GM23338 (cell line): ENCODE data around the gene IGFL3. TPM values are rescaled to one million over a fixed set of nuclear protein-coding genes. Genes with fewer than 3 reads are reported as not detected.

ENCODE experiments used
- ATAC-seq: fragments of 200-7000 bp; cut with Tn5 transposase; 3 replicates; pipeline ENCODE4 v1.9.1; 2020
- DNase-seq: peaks from one replicate; pipeline ENCODE4 v3.0.0-alpha.2; 2015; ENCODE audit warnings: low spot score
- H2AFZ ChIP-seq: fragments of 200-600 bp; sonication (generic); 2 replicates; pipeline ENCODE4 v1.8.0; 2016; ENCODE audit warnings: antibody characterized with exemption, mild to moderate bottlenecking, moderate library complexity
- H3F3A ChIP-seq: fragments of 200-600 bp; sonication (generic); replicated peaks from 2 replicates; pipeline ENCODE4 v1.8.0; 2017; ENCODE audit warnings: antibody characterized with exemption, mixed run types, low read depth
- H3K27ac ChIP-seq: fragments of 200-600 bp; sonication (generic); 2 replicates; pipeline ENCODE4 v1.6.1; 2016; ENCODE audit warnings: low read depth
- H3K27me3 ChIP-seq: fragments of 200-600 bp; sonication (generic); 2 replicates; pipeline ENCODE4 v1.8.0; 2016; ENCODE audit warnings: mild to moderate bottlenecking, mixed run types, moderate library complexity; ENCODE audit not compliant: insufficient read depth
- H3K36me3 ChIP-seq: fragments of 200-600 bp; sonication (generic); 2 replicates; pipeline ENCODE4 v1.8.0; 2016; ENCODE audit warnings: mild to moderate bottlenecking; ENCODE audit not compliant: insufficient read depth
- H3K4me1 ChIP-seq: fragments of 200-600 bp; sonication (generic); 2 replicates; pipeline ENCODE4 v1.8.0; 2016; ENCODE audit warnings: mild to moderate bottlenecking, moderate library complexity; ENCODE audit not compliant: insufficient read depth
- H3K4me2 ChIP-seq: fragments of 200-600 bp; sonication (generic); 2 replicates; pipeline ENCODE4 v1.7.1; 2017; ENCODE audit warnings: mixed run types
- H3K4me3 ChIP-seq: fragments of 200-600 bp; sonication (generic); 2 replicates; pipeline ENCODE4 v1.6.1; 2016; ENCODE audit warnings: mixed run types
- H3K79me2 ChIP-seq: fragments of 200-600 bp; sonication (generic); replicated peaks from 2 replicates; pipeline ENCODE4 v1.8.0; 2017; ENCODE audit warnings: mild to moderate bottlenecking; ENCODE audit not compliant: insufficient read depth
- H3K9me2 ChIP-seq: fragments of 200-600 bp; sonication (generic); 2 replicates; pipeline ENCODE4 v1.8.0; 2017; ENCODE audit not compliant: insufficient read depth
- H4K20me1 ChIP-seq: fragments of 200-600 bp; sonication (generic); replicated peaks from 2 replicates; pipeline ENCODE4 v1.8.0; 2017; ENCODE audit warnings: mild to moderate bottlenecking; ENCODE audit not compliant: insufficient read depth
- H3K27ac Mint-ChIP-seq: 2 replicates; pipeline ENCODE4 v1.8.0; 2020; ENCODE audit warnings: inconsistent platforms, mild to moderate bottlenecking, moderate library complexity, mixed read lengths
- H3K27me3 Mint-ChIP-seq: 3 replicates; pipeline ENCODE4 v1.8.0; 2022; ENCODE audit warnings: low read depth, mild to moderate bottlenecking, moderate library complexity, mixed read lengths, inconsistent platforms; ENCODE audit not compliant: insufficient read depth, poor library complexity
- H3K36me3 Mint-ChIP-seq: 3 replicates; pipeline ENCODE4 v1.8.0; 2021; ENCODE audit warnings: low read depth, mild to moderate bottlenecking, inconsistent platforms, moderate library complexity, mixed read lengths
- H3K4me1 Mint-ChIP-seq: 3 replicates; pipeline ENCODE4 v1.8.0; 2020; ENCODE audit warnings: mild to moderate bottlenecking, inconsistent platforms, mixed read lengths
- H3K4me3 Mint-ChIP-seq: 3 replicates; pipeline ENCODE4 v1.8.0; 2021; ENCODE audit warnings: moderate library complexity, mild to moderate bottlenecking, inconsistent platforms, mixed read lengths
- H3K9me3 Mint-ChIP-seq: 3 replicates; pipeline ENCODE4 v1.8.0; 2020; ENCODE audit warnings: moderate library complexity, mild to moderate bottlenecking, inconsistent platforms, mixed read lengths
- CREB1 ChIP-seq: fragments of 250-450 bp; sonication (Bioruptor Pico); IDR thresholded peaks from 2 replicates; pipeline ENCODE4 v1.5.0; 2020; ENCODE audit warnings: low read depth, mild to moderate bottlenecking, moderate library complexity
- NANOG ChIP-seq: IDR thresholded peaks from 2 replicates; pipeline ENCODE4 v1.6.1; 2016; ENCODE audit warnings: antibody characterized with exemption, borderline replicate concordance
- POLR2AphosphoS5 ChIP-seq: IDR thresholded peaks from 2 replicates; pipeline ENCODE4 v1.6.1; 2016; ENCODE audit warnings: antibody characterized with exemption, low read depth
- STAT1 ChIP-seq: IDR thresholded peaks from one replicate; pipeline ENCODE4 v1.6.1; 2016; ENCODE audit warnings: antibody characterized with exemption; ENCODE audit not compliant: unreplicated experiment
- ZNF114 ChIP-seq: fragments of 250-450 bp; sonication (Bioruptor Pico); IDR thresholded peaks from 2 replicates; pipeline ENCODE4 v1.5.0; 2020; ENCODE audit warnings: mild to moderate bottlenecking, moderate library complexity
- ZNF331 ChIP-seq: fragments of 250-450 bp; sonication (Bioruptor Pico); IDR thresholded peaks from 2 replicates; pipeline ENCODE4 v1.5.0; 2020; ENCODE audit warnings: low read depth, mild to moderate bottlenecking, moderate library complexity
- polyA plus RNA-seq: library from polyadenylated mRNA; unstranded; fragments of >200 nt; fragmentation: Nextera tagmentation; extraction: Ambion mirVana; gene quantifications from 2 replicates; pipeline ENCODE4 v1.2.1, GENCODE V29; 2016
- total RNA-seq: library from RNA; depleted of rRNA; stranded (reverse); fragments of >200 nt; shearing (Covaris generic); gene quantifications from 2 replicates; pipeline ENCODE4 v1.2.3, GENCODE V29; 2014
- TF ChIP-seq, protein P1 (sequence below), 2 experiments: fragments of 200-600 bp in 1 of 2; sonication (generic) in 1 of 2; conservative IDR thresholded peaks; 2 replicates each; pipeline versions ENCODE4 v1.5.1 to v1.6.1; 2016 to 2017; ENCODE audit warnings: antibody characterized with exemption in 2 of 2, low read depth in 2 of 2, mild to moderate bottlenecking in 2 of 2, moderate library complexity in 1 of 2
- TF ChIP-seq, protein P2 (sequence below): fragments of 250-450 bp; sonication (Bioruptor Pico); IDR thresholded peaks from 2 replicates; pipeline ENCODE4 v1.5.0; 2020; ENCODE audit warnings: mild to moderate bottlenecking, moderate library complexity

Gene IGFL3
- total and polyA plus RNA-seq, 2 experiments from 2014 or later: not detected

DNA sequence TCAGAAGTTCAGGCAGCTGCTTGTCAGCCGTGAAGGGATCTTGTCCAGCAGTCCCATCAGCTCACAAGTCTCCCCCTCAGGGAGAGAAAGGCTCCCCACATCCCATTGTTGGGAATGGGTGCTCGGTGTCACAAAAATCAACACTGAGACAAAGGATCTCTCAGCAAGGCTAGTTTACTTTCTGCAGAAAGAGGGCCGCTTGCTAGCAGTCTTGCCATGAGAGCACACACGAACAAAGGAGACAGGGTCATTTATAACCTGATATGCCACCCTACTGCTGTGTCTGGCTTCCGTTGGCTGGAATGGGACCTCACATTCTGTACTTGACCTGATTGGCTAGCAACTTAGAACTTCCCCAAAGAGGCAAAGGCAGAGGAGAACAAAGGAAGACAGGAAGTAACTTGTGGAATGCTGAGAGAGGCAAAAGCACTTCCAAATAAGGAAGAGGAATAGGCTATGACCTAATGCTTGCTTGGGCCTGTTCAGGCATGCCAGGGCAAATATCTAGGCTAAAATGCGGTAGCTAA lies 8.7 kb upstream of the IGFL3 start:
- Histone ChIP-seq H3K4me3 (peak overlapping the region; percentile 21; the same call in 1 of the 2 replicates), H3K79me2 (no peaks in the 10 kb centered on the region), H2AFZ (no peak overlapping the region), H3K27ac (peak overlapping the region; percentile 97), H3K4me1 (no peaks in the 10 kb centered on the region; the same call in 1 of the 2 replicates), H3K4me2 (peak overlapping the region; percentile 39), H3K9me2 (peaks cover 23% of the 10 kb centered on the region), H4K20me1 (no peaks in the 10 kb centered on the region), H3F3A (no peaks in the 10 kb centered on the region), H3K27me3 (no peaks in the 10 kb centered on the region), H3K36me3 (no peaks in the 10 kb centered on the region)
- TF ChIP-seq STAT1: no peak
- TF ChIP-seq CREB1: no peak
- TF ChIP-seq, protein P1, sequence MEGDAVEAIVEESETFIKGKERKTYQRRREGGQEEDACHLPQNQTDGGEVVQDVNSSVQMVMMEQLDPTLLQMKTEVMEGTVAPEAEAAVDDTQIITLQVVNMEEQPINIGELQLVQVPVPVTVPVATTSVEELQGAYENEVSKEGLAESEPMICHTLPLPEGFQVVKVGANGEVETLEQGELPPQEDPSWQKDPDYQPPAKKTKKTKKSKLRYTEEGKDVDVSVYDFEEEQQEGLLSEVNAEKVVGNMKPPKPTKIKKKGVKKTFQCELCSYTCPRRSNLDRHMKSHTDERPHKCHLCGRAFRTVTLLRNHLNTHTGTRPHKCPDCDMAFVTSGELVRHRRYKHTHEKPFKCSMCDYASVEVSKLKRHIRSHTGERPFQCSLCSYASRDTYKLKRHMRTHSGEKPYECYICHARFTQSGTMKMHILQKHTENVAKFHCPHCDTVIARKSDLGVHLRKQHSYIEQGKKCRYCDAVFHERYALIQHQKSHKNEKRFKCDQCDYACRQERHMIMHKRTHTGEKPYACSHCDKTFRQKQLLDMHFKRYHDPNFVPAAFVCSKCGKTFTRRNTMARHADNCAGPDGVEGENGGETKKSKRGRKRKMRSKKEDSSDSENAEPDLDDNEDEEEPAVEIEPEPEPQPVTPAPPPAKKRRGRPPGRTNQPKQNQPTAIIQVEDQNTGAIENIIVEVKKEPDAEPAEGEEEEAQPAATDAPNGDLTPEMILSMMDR (conservative IDR thresholded peaks at IDR 0.05; ENCODE audit: low read depth in 2 of 2): no peak
- TF ChIP-seq ZNF114: no peak
- peak; percentile 61 for TF ChIP-seq POLR2AphosphoS5
- TF ChIP-seq ZNF331 (CRISPR knock-in tag): no peak
- peak overlapping the region; percentile 98 for H3K27ac Mint-ChIP-seq
- peaks cover 22% of the 10 kb centered on the region for H3K4me1 Mint-ChIP-seq
- DNase-seq (peak; percentile 93), ATAC-seq (peak; percentile 79)
- H3K27me3 Mint-ChIP-seq: peaks cover 17% of the 10 kb centered on the region
- H3K9me3 Mint-ChIP-seq: peaks cover 33% of the 10 kb centered on the region
- H3K36me3 Mint-ChIP-seq: peaks cover 26% of the 10 kb centered on the region
- H3K4me3 Mint-ChIP-seq: peak overlapping the region; percentile 55

DNA sequence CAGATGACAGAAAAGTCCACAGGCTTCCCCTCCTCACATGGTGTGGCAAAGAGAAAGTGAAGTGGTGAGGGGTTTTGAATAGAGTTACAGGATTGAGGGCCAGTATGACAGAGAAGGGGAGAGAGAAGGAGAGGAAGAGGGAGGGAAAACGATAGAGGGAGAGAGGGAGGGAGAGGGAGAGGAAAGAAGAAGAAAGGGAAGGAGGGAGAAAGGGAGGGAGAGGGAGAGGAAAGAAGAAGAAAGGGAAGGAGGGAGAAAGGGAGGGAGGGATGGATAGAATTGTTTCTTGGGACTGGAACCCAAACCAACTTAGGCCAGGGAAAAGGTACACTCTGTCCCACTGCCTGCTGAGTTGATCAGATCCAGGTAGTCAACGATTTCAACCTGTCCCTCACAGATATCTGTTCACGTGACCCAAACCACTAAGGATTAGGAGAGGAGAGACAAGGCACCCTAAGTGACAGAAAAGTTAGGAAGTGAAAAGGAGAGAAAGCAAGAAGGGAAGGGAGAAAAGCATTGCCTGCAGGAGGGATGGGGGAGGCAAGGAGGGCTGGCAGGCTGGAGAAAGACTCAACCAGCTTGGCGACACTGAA lies 8.1 kb upstream of the IGFL3 start:
- Mint-ChIP-seq H3K27me3 (peaks cover 15% of the 10 kb centered on the region), H3K4me1 (peaks cover 22% of the 10 kb centered on the region), H3K27ac (peak overlapping the region; percentile 98), H3K9me3 (peaks cover 33% of the 10 kb centered on the region), H3K4me3 (peak overlapping the region; percentile 55), H3K36me3 (peaks cover 26% of the 10 kb centered on the region)
- H3K9me2 ChIP-seq: peaks cover 19% of the 10 kb centered on the region
- H3F3A ChIP-seq: no peaks in the 10 kb centered on the region
- DNase-seq: no peak
- no peaks in the 10 kb centered on the region for H3K27me3 ChIP-seq
- H3K4me3 ChIP-seq: peak overlapping the region; percentile 21
- no peaks in the 10 kb centered on the region; the same call in 1 of the 2 replicates for H3K4me1 ChIP-seq
- no peaks in the 10 kb centered on the region for H3K79me2 ChIP-seq
- peak overlapping the region; percentile 39 for H3K4me2 ChIP-seq
- ATAC-seq: no peak
- TF ChIP-seq, protein P1 (conservative IDR thresholded peaks at IDR 0.05; ENCODE audit: low read depth in 2 of 2): no peak
- TF ChIP-seq CREB1 (no peak), POLR2AphosphoS5 (peak; percentile 47; the same call in 1 of the 2 replicates), NANOG (no peak), ZNF331 (CRISPR knock-in tag) (no peak)
- TF ChIP-seq, protein P2, sequence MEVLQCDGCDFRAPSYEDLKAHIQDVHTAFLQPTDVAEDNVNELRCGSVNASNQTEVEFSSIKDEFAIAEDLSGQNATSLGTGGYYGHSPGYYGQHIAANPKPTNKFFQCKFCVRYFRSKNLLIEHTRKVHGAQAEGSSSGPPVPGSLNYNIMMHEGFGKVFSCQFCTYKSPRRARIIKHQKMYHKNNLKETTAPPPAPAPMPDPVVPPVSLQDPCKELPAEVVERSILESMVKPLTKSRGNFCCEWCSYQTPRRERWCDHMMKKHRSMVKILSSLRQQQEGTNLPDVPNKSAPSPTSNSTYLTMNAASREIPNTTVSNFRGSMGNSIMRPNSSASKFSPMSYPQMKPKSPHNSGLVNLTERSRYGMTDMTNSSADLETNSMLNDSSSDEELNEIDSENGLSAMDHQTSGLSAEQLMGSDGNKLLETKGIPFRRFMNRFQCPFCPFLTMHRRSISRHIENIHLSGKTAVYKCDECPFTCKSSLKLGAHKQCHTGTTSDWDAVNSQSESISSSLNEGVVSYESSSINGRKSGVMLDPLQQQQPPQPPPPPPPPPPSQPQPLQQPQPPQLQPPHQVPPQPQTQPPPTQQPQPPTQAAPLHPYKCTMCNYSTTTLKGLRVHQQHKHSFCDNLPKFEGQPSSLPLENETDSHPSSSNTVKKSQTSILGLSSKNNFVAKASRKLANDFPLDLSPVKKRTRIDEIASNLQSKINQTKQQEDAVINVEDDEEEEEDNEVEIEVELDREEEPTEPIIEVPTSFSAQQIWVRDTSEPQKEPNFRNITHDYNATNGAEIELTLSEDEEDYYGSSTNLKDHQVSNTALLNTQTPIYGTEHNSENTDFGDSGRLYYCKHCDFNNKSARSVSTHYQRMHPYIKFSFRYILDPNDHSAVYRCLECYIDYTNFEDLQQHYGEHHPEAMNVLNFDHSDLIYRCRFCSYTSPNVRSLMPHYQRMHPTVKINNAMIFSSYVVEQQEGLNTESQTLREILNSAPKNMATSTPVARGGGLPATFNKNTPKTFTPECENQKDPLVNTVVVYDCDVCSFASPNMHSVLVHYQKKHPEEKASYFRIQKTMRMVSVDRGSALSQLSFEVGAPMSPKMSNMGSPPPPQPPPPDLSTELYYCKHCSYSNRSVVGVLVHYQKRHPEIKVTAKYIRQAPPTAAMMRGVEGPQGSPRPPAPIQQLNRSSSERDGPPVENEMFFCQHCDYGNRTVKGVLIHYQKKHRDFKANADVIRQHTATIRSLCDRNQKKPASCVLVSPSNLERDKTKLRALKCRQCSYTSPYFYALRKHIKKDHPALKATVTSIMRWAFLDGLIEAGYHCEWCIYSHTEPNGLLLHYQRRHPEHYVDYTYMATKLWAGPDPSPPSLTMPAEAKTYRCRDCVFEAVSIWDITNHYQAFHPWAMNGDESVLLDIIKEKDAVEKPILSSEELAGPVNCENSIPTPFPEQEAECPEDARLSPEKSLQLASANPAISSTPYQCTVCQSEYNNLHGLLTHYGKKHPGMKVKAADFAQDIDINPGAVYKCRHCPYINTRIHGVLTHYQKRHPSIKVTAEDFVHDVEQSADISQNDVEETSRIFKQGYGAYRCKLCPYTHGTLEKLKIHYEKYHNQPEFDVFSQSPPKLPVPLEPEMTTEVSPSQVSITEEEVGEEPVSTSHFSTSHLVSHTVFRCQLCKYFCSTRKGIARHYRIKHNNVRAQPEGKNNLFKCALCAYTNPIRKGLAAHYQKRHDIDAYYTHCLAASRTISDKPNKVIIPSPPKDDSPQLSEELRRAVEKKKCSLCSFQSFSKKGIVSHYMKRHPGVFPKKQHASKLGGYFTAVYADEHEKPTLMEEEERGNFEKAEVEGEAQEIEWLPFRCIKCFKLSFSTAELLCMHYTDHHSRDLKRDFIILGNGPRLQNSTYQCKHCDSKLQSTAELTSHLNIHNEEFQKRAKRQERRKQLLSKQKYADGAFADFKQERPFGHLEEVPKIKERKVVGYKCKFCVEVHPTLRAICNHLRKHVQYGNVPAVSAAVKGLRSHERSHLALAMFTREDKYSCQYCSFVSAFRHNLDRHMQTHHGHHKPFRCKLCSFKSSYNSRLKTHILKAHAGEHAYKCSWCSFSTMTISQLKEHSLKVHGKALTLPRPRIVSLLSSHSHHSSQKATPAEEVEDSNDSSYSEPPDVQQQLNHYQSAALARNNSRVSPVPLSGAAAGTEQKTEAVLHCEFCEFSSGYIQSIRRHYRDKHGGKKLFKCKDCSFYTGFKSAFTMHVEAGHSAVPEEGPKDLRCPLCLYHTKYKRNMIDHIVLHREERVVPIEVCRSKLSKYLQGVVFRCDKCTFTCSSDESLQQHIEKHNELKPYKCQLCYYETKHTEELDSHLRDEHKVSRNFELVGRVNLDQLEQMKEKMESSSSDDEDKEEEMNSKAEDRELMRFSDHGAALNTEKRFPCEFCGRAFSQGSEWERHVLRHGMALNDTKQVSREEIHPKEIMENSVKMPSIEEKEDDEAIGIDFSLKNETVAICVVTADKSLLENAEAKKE (CRISPR knock-in tag): no peak
- H4K20me1 ChIP-seq: no peaks in the 10 kb centered on the region
- peak overlapping the region; percentile 88 for H3K27ac ChIP-seq
- no peak overlapping the region for H2AFZ ChIP-seq
- H3K36me3 ChIP-seq: no peaks in the 10 kb centered on the region
